Activated CD8-positive, alpha-beta T cell treated with anti-CD3 and anti-CD28 coated beads, Interleukin-2, amount 10 ng/mL, durations not matched to agents 7 days and 5 days (primary cell): ENCODE results near the gene FYN. TPM values are rescaled to one million over a fixed set of nuclear protein-coding genes. Genes with fewer than 3 reads are reported as not detected.

ENCODE experiments used
- ATAC-seq: fragments of 150-1000 bp; cut with Tn5 transposase; one replicate; pipeline ENCODE4 v1.10.0; 2021; ENCODE audit warnings: moderate library complexity
- CTCF ChIA-PET: fragments of 350-600 bp; sonication (Branson Sonifier 250); formaldehyde crosslinking; loops from one replicate; lab custom pipeline; 2021; ENCODE audit warnings: antibody characterized with exemption; lab: Charles Lee
- POLR2A ChIA-PET: fragments of 350-600 bp; sonication (Branson Sonifier 250); formaldehyde crosslinking; loops from one replicate; lab custom pipeline; 2021; ENCODE audit warnings: antibody characterized with exemption; lab: Charles Lee
- DNase-seq: peaks from one replicate; pipeline ENCODE4 v3.0.0-alpha.2; 2020
- H3K27ac Mint-ChIP-seq: one replicate; pipeline ENCODE4 v1.8.0; 2021; ENCODE audit warnings: mild to moderate bottlenecking, mixed read lengths
- H3K27me3 Mint-ChIP-seq: one replicate; pipeline ENCODE4 v1.8.0; 2021; ENCODE audit warnings: low read depth, mixed read lengths
- H3K36me3 Mint-ChIP-seq: one replicate; pipeline ENCODE4 v1.8.0; 2021; ENCODE audit warnings: low read depth, mixed read lengths
- H3K4me1 Mint-ChIP-seq: one replicate; pipeline ENCODE4 v1.8.0; 2021; ENCODE audit warnings: low read depth, mixed read lengths
- H3K4me3 Mint-ChIP-seq: one replicate; pipeline ENCODE4 v1.8.0; 2021; ENCODE audit warnings: mild to moderate bottlenecking, mixed read lengths
- H3K9me3 Mint-ChIP-seq: one replicate; pipeline ENCODE4 v1.8.0; 2022; ENCODE audit warnings: mixed read lengths; ENCODE audit not compliant: insufficient read depth
- total RNA-seq, 2 experiments: library from RNA; stranded (reverse); gene quantifications; one replicate each; pipeline ENCODE4 v1.2.3, GENCODE V29; 2021

FYN gene
- total RNA-seq, 2 experiments from 2014 or later: 148 to 154 TPM

DNA sequence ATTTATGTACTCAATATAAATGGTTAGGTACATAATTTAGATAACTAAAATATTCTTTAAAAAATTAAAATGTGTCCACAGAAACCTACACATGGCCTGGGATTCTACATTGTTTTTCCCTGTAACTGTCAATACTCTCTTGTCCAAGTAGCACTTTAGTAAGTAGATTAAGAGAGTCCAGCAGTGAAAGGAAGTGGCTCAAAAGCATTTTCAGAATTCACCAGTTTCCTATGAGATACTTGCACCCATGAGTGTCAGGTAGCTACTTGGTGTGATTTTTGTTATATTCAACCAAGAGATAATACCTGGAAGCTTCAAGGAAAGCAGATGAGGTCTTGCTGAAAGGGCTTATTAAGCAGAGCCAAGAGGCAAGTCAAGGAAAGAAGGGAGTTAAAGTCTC is 126.3 kb downstream of the FYN start:
- no peak for DNase-seq
- no peaks in the 10 kb centered on the region for H3K27me3 Mint-ChIP-seq
- no peak for ATAC-seq
- CTCF ChIA-PET: interaction anchor here (1.1 to 2.6 kb wide), 5 partner anchors 11 to 24 kb away, joined by 4 to 7 read pairs (median 4); no protein-coding TSS in a partner anchor
- no peak overlapping the region for H3K4me3 Mint-ChIP-seq
- H3K27ac Mint-ChIP-seq: no peak overlapping the region
- no peaks in the 10 kb centered on the region for H3K9me3 Mint-ChIP-seq
- peaks cover 84% of the 10 kb centered on the region for H3K4me1 Mint-ChIP-seq
- H3K36me3 Mint-ChIP-seq: peaks cover 62% of the 10 kb centered on the region
- POLR2A ChIA-PET: interaction anchor here (1.1 to 1.2 kb wide), 2 partner anchors 12 to 97 kb away, joined by 3 to 4 read pairs; no protein-coding TSS in a partner anchor

DNA sequence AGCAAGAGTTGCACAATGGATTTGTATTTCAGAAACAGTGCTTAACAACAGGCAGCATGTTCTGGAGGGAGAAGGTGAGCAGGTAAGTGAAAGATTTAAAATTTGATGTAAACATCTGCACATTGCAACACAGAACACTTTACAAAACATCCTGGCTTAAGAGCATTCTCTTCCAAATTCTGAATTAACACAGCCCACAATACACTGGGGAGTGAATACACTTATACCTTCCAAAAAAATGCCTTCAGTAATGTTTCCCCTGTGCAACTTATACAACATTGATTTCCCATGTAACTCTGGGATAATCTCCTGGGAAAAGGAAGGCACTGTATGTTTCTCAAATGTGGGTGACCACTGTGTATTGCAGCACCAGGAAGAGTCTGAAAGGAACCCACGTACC is 127.6 kb downstream of the FYN start:
- ATAC-seq (no peak), DNase-seq (no peak)
- ChIA-PET CTCF (interaction anchor here (1.1 to 2.6 kb wide), 2 partner anchors 14 to 20 kb away, joined by 4 to 7 read pairs; no protein-coding TSS in a partner anchor), POLR2A (no interaction called here)
- Mint-ChIP-seq H3K9me3 (no peaks in the 10 kb centered on the region), H3K4me1 (peaks cover 83% of the 10 kb centered on the region), H3K36me3 (peaks cover 69% of the 10 kb centered on the region), H3K27me3 (no peaks in the 10 kb centered on the region), H3K4me3 (no peak overlapping the region), H3K27ac (peak overlapping the region; percentile 34)

DNA sequence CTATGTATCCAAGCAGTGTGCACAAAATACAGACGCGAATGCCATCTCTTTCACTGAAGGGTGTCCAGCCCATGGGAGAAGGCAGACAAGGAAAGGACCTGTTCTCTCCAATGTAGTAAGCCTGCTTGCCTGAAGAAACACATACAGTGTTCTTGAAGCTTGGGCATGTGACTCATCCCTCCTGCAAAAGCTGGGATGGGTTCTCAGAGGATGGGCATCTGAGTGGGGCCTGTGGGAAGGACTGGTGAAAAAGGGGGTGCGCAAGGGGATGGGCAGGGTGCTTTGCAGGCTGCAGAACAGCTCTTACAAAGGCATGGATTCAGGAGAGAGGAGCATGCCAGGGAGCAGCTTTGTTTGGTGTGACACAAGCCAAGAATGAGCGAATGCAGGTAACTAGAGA is 128.1 kb downstream of the FYN start:
- Mint-ChIP-seq H3K27me3 (no peaks in the 10 kb centered on the region), H3K36me3 (peaks cover 69% of the 10 kb centered on the region), H3K9me3 (no peaks in the 10 kb centered on the region), H3K4me1 (peaks cover 83% of the 10 kb centered on the region), H3K4me3 (no peak overlapping the region), H3K27ac (no peak overlapping the region)
- POLR2A ChIA-PET: no interaction called here
- ATAC-seq: no peak
- CTCF ChIA-PET: no interaction called here
- DNase-seq: no peak

DNA sequence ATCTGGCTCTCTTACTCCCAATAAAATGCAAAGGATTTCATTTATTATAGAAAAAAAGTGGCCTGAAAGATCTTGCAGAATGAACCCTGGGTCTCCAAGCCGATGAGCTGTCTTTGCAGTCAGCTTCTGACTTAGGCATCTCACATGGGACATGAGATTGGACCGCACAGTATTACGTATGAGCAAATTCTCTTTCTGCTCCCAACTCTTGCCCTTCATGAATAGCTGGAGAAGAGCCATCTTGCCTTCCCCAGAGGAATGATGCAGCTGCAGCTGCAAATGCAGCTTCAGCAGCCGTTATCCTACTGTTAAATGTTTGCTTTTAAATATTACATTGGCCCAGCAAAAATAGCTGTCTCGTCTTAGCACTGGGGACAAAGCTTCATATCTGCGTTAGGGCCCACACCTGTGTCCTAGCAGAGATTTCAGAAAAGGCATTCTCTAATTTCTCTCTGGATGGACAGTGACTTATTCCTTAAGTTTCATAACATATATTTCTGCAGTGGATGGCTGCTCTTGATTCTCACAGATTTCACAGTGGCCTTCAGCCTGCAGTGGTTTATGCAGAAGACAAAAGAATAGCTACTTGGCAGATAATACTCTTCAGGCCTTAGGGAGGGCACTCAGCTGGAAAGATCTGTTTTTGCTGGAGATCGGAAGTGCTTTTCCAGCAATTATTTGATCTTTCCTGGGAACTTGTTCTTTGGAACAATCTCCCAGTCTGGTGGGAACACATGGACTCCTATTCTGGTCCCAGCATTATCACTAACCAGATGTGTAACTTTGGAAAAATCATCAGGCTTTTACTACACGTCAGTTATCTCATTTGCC is 129.2 kb downstream of the FYN start:
- POLR2A ChIA-PET: interaction anchor here (0.9 kb wide), 1 partner anchor 12 kb away, joined by 5 read pairs; no protein-coding TSS in a partner anchor
- Mint-ChIP-seq H3K36me3 (peaks cover 72% of the 10 kb centered on the region), H3K4me1 (peaks cover 85% of the 10 kb centered on the region), H3K27ac (no peak overlapping the region), H3K27me3 (no peaks in the 10 kb centered on the region), H3K9me3 (no peaks in the 10 kb centered on the region), H3K4me3 (no peak overlapping the region)
- CTCF ChIA-PET: interaction anchor here (0.7 to 1.6 kb wide), 6 partner anchors 8 to 34 kb away, joined by 3 to 7 read pairs (median 4); no protein-coding TSS in a partner anchor
- DNase-seq (no peak), ATAC-seq (no peak)

DNA sequence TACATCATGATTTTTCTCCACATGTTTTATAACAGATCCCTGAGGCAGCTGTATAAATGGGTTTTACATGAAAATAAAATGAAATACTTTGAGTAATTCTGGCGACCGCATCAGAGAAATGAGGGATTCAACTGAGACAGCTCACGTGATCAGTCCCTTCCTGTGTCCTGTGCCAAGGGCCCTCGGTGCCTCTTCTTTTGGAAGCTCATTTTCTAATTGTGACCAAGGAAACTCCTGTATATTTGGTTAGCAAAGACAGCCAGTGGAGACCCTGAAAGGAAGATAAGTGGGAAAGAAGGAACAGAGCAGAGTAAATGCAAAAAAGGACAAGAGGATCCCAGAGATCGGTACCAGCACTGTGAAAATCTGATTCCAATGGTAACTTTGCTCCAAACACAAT is 129.9 kb downstream of the FYN start:
- H3K27me3 Mint-ChIP-seq: no peaks in the 10 kb centered on the region
- H3K4me3 Mint-ChIP-seq: no peak overlapping the region
- CTCF ChIA-PET: interaction anchor here (0.7 to 1.6 kb wide), 5 partner anchors 9 to 33 kb away, joined by 3 to 7 read pairs (median 4); no protein-coding TSS in a partner anchor
- POLR2A ChIA-PET: interaction anchor here (0.6 to 0.9 kb wide), 2 partner anchors 11 to 18 kb away, joined by 3 to 5 read pairs; no protein-coding TSS in a partner anchor
- ATAC-seq (no peak), DNase-seq (no peak)
- H3K36me3 Mint-ChIP-seq: peaks cover 74% of the 10 kb centered on the region
- no peaks in the 10 kb centered on the region for H3K9me3 Mint-ChIP-seq
- no peak overlapping the region for H3K27ac Mint-ChIP-seq
- H3K4me1 Mint-ChIP-seq: peaks cover 85% of the 10 kb centered on the region

DNA sequence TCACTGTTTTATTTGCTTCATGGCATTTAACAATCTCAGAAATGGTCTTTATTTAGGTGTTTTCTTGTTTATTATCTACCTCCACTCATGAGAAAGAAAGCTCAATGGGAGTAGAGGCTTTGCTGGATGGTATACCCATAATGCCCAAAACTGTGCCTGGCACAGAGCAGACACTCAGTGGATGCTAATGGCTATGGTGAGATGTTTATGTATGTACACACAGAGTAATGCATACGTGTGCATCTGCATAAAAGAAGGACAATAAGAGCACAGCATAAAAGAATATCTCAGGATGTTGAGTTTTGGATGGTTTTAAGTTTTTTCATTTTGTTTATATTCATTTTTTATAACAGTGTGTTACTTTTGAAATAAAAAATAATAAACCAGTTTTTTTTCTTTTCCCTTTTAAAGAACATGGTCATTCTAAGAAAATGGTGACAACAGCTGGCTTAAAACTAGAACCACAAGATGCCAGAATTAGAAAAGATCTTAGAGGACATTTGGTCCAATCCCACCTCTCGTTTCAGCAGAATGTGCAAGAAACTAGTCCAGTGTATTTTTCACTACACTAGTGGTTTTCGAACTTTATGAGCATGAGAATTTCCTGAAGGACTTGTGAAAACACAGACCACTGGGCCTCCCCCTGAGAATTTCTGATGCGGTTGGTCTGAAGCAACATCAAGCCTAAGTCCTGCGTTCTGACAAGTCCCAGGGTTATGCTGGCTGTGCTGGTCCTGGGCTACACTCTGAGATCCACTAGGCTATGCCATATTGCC is 131.9 kb downstream of the FYN start:
- ChIA-PET CTCF (no interaction called here), POLR2A (no interaction called here)
- Mint-ChIP-seq H3K9me3 (no peaks in the 10 kb centered on the region), H3K27ac (peak overlapping the region; percentile 33), H3K4me1 (peaks cover 87% of the 10 kb centered on the region), H3K4me3 (no peak overlapping the region), H3K36me3 (peaks cover 77% of the 10 kb centered on the region), H3K27me3 (no peaks in the 10 kb centered on the region)
- no peak for ATAC-seq
- no peak for DNase-seq

DNA sequence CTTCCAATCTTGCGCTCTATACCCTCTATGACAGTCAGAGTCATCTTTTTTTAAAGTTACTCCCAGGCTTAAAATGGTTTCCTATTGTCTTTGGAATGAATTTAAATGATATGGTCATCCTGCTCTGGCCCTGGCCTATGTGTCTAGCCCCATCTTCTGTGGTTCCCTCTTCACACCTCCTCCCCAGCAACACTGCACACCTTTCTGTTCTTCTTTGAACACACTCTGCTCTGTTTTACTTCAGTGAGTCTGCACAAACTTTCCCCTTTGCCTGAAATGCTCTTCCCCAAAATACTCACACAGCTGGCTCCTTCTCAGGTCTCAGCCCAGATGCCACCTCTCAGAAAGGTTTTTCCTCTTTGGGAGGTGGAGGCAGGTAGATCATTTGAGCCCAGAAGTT is 132.7 kb downstream of the FYN start:
- Mint-ChIP-seq H3K4me1 (peaks cover 87% of the 10 kb centered on the region), H3K27me3 (no peaks in the 10 kb centered on the region), H3K4me3 (no peak overlapping the region), H3K9me3 (no peaks in the 10 kb centered on the region), H3K36me3 (peaks cover 78% of the 10 kb centered on the region), H3K27ac (peak overlapping the region; percentile 3)
- ChIA-PET CTCF (no interaction called here), POLR2A (no interaction called here)
- ATAC-seq: no peak
- no peak for DNase-seq

DNA sequence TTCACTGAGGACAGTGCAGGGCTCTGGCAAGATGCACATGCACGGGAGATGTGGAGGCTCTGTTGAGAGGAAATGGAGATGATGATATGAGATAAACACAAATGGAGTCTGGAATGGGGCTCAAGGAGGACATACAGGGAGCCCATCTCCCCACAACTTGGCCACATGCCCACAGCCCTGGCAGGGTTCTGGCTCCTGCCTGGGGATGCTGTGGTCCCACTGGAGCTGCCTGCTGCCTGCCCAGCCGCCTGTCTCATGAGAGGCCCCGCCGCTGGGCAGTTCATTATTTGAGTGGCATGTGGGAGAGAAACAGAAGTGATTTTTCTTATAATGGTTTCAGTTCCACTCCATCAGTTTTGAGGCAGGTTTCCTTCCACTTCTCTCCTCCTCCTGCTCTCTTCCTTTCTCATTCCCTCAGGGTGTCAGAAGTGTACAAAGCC is 134.0 kb downstream of the FYN start:
- Mint-ChIP-seq H3K36me3 (peaks cover 84% of the 10 kb centered on the region), H3K9me3 (no peaks in the 10 kb centered on the region), H3K4me1 (peaks cover 90% of the 10 kb centered on the region), H3K27me3 (no peaks in the 10 kb centered on the region), H3K27ac (no peak overlapping the region), H3K4me3 (no peak overlapping the region)
- ChIA-PET CTCF (interaction anchor here (1.3 kb wide), 2 partner anchors 20 to 303 kb away, joined by 3 to 4 read pairs; no protein-coding TSS in a partner anchor), POLR2A (no interaction called here)
- DNase-seq (no peak), ATAC-seq (no peak)

DNA sequence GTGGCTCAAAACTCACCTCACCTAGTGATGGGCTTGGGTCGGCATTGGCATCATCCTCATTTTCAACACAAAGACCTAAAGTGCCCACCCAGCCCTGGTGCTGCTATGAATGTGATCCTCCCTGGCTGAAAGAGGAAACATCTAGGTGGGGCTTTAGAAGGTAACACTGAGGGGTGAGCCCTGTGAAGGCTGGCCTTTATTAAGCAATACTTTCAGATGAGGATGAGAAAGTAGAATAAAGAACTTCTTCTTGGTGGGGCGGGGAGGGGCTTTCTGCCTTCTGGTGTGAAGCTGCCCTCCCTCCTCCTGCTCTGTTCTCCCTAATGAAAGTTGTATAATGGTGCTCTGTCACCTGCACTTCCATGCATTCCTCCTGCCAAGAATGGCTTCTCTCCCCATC is 134.6 kb downstream of the FYN start:
- CTCF ChIA-PET: interaction anchor here (0.7 to 1.0 kb wide), 2 partner anchors 13 to 14 kb away, joined by 3 read pairs; no protein-coding TSS in a partner anchor
- H3K4me3 Mint-ChIP-seq: no peak overlapping the region
- ATAC-seq (no peak), DNase-seq (no peak)
- POLR2A ChIA-PET: no interaction called here
- no peaks in the 10 kb centered on the region for H3K9me3 Mint-ChIP-seq
- H3K4me1 Mint-ChIP-seq: peaks cover 88% of the 10 kb centered on the region
- peak overlapping the region; percentile 54 for H3K27ac Mint-ChIP-seq
- peaks cover 83% of the 10 kb centered on the region for H3K36me3 Mint-ChIP-seq
- no peaks in the 10 kb centered on the region for H3K27me3 Mint-ChIP-seq

DNA sequence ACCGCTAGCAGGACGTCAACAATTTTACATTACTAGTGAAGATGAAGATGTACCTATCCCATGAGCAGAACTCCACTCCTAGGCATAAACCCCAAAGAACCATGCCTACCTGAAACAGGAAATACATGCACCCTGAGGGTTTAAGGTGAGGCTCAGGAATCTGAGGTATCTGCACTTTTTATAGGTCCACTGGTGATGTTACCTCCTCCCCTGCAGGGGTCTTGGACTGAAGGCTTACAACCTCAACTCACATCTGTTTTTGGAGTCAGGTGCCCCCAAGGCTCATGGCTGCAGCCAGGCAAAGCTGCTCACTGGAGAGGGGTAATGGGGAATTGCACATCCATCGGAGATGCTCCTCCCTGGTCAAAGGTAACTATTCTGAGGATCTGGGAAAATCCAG is 135.1 kb downstream of the FYN start:
- ChIA-PET POLR2A (interaction anchor here (1.2 kb wide), 1 partner anchor 17 kb away, joined by 3 read pairs; no protein-coding TSS in a partner anchor), CTCF (interaction anchor here (0.7 to 1.0 kb wide), 3 partner anchors 10 to 13 kb away, joined by 3 read pairs; no protein-coding TSS in a partner anchor)
- H3K27ac Mint-ChIP-seq: peak overlapping the region; percentile 54

DNA sequence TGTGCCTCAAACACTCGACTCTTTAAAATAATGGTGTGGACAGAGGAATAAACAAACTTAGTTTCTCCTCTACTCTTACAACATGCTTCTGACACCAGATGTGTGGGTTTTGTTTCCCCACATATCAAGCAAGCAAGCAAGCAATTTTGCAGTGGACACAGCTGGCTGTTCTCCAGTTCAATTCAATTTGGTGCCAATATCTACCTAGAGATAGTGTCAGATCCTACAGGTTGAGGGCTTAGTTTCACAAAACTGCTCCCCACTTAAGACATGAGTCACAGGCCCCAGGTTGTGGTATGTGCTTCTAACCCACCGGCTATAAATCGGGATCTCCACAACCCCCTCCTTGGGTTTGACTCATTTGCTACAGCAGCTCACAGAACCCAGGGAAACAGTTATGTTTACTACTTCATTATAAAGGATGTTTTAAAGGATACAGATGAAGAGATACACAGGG is 136.2 kb downstream of the FYN start:
- Mint-ChIP-seq H3K27ac (peak overlapping the region; percentile 70), H3K9me3 (peaks cover 6% of the 10 kb centered on the region), H3K4me3 (no peak overlapping the region), H3K27me3 (no peaks in the 10 kb centered on the region), H3K36me3 (peaks cover 86% of the 10 kb centered on the region), H3K4me1 (peaks cover 88% of the 10 kb centered on the region)
- DNase-seq (no peak), ATAC-seq (peak; percentile 71)
- POLR2A ChIA-PET: interaction anchor here (1.2 kb wide), 1 partner anchor 18 kb away, joined by 3 read pairs; no protein-coding TSS in a partner anchor
- CTCF ChIA-PET: interaction anchor here (0.6 to 1.9 kb wide), 5 partner anchors 9 to 22 kb away, joined by 3 to 8 read pairs (median 3); no protein-coding TSS in a partner anchor

More for the DNA sequence above, 135.1 kb downstream of the FYN start:
- H3K36me3 Mint-ChIP-seq: peaks cover 83% of the 10 kb centered on the region
- H3K27me3 Mint-ChIP-seq: no peaks in the 10 kb centered on the region
- H3K4me3 Mint-ChIP-seq: no peak overlapping the region
- no peaks in the 10 kb centered on the region for H3K9me3 Mint-ChIP-seq
- ATAC-seq (no peak), DNase-seq (no peak)
- peaks cover 86% of the 10 kb centered on the region for H3K4me1 Mint-ChIP-seq
